HCT116 (cell line): ENCODE results near the gene TMEM179. TPM values are rescaled to one million over a fixed set of nuclear protein-coding genes. Genes with fewer than 3 reads are reported as not detected.

Experiments
- ATAC-seq: fragments of 200-7000 bp; cut with Tn5 transposase; 2 replicates; pipeline ENCODE4 v1.9.1; 2020; ENCODE audit warnings: mild to moderate bottlenecking, moderate library complexity
- BruUV-seq: library from RNA; stranded (reverse); fragments of 400-500 nt; replicated peaks from 2 replicates; lab custom pipeline; 2021; lab: Mats Ljungman, UMichigan
- CTCF ChIA-PET: fragments of 300-600 bp; sonication (Branson Sonifier 250); formaldehyde crosslinking; loops from one replicate; lab custom pipeline; 2021; ENCODE audit warnings: antibody characterized with exemption; lab: Charles Lee
- POLR2A ChIA-PET: fragments of 300-600, 350-600 bp; sonication (Branson Sonifier 250); formaldehyde crosslinking; loops from one replicate; lab custom pipeline; 2021; ENCODE audit warnings: antibody characterized with exemption; lab: Charles Lee
- RAD21 ChIA-PET, 2 experiments: fragments of 300-600 bp; sonication (Branson Sonifier 250); formaldehyde crosslinking; loops; one replicate each; lab custom pipeline; 2023; ENCODE audit warnings: low total read pairs in 2 of 2; ENCODE audit not compliant: uncharacterized antibody in 2 of 2, unreplicated experiment in 2 of 2, low non-redundant PET in 1 of 2; lab: Charles Lee
- DNase-seq: peaks from one replicate; pipeline ENCODE4 v3.0.0-alpha.2; 2010; ENCODE audit warnings: low read depth, low spot score
- H2AFZ ChIP-seq: fragments of 200-600 bp; shearing (Covaris generic), sonication (generic); 2 replicates; pipeline ENCODE4 v1.6.1; 2017; ENCODE audit warnings: low read depth, mixed run types, mixed read lengths, antibody characterized with exemption, low read length; ENCODE audit not compliant: poor library complexity, severe bottlenecking
- H3K27ac ChIP-seq: 2 replicates; pipeline ENCODE4 v1.5.1; 2012; ENCODE audit warnings: low read depth, low read length
- H3K27me3 ChIP-seq: fragments of 200-600 bp; sonication (generic); 2 replicates; pipeline ENCODE4 v1.6.1; 2016; ENCODE audit warnings: mixed run types, low read length, mixed read lengths; ENCODE audit not compliant: insufficient read depth
- H3K36me3 ChIP-seq, 2 experiments: fragments of 200-500 bp in 1 of 2; fragments of 200-600 bp in 1 of 2; sonication (Bioruptor generic) in 1 of 2; sonication (generic) in 1 of 2; 2 replicates each; pipeline versions ENCODE4 v1.5.1 to v1.6.1; 2014 to 2016; ENCODE audit warnings: low read length in 2 of 2, inconsistent platforms in 1 of 2, mixed read lengths in 1 of 2, mixed run types in 1 of 2; ENCODE audit not compliant: insufficient read depth in 2 of 2, control insufficient read depth in 1 of 2
- H3K4me1 ChIP-seq, 2 experiments: fragments of 200-600 bp in 1 of 2; sonication (generic) in 1 of 2; 2 replicates each; pipeline versions ENCODE4 v1.5.1 to v1.6.1; 2012 to 2017; ENCODE audit warnings: low read length in 2 of 2, inconsistent platforms in 1 of 2, mild to moderate bottlenecking in 1 of 2, mixed read lengths in 1 of 2, mixed run types in 1 of 2, moderate library complexity in 1 of 2; ENCODE audit not compliant: insufficient read depth in 2 of 2, control insufficient read depth in 1 of 2
- H3K4me2 ChIP-seq: fragments of 200-600 bp; sonication (generic); 2 replicates; pipeline ENCODE4 v1.6.1; 2017; ENCODE audit warnings: mixed run types, low read length, mixed read lengths
- H3K4me3 ChIP-seq, 2 experiments: fragments of 200-600 bp in 1 of 2; sonication (generic) in 1 of 2; replicated peaks in 1 of 2; 2 replicates each; pipeline ENCODE4 v1.5.1; 2011 to 2016; ENCODE audit warnings: low read length in 2 of 2, control low read depth in 1 of 2, low read depth in 1 of 2, mild to moderate bottlenecking in 1 of 2, mixed read lengths in 1 of 2, mixed run types in 1 of 2
- H3K79me2 ChIP-seq: fragments of 200-600 bp; sonication (generic); 2 replicates; pipeline ENCODE4 v1.6.1; 2017; ENCODE audit warnings: mild to moderate bottlenecking, mixed run types, low read length, moderate library complexity, mixed read lengths; ENCODE audit not compliant: insufficient read depth
- H3K9ac ChIP-seq: fragments of 200-600 bp; sonication (generic); 2 replicates; pipeline ENCODE4 v1.6.1; 2016; ENCODE audit warnings: low read length, mixed read lengths
- H3K9me2 ChIP-seq: fragments of 200-600 bp; sonication (generic), shearing (Covaris generic); 2 replicates; pipeline ENCODE4 v1.6.1; 2017; ENCODE audit warnings: mixed run types, mild to moderate bottlenecking, moderate library complexity; ENCODE audit not compliant: insufficient read depth
- H3K9me3 ChIP-seq, 2 experiments: fragments of 200-500 bp in 1 of 2; fragments of 200-600 bp in 1 of 2; sonication (Bioruptor generic) in 1 of 2; sonication (generic) in 1 of 2; 2 replicates each; pipeline ENCODE4 v1.6.1; 2014 to 2017; ENCODE audit warnings: low read length in 2 of 2, mixed read lengths in 2 of 2, inconsistent platforms in 1 of 2, low read depth in 1 of 2, mild to moderate bottlenecking in 1 of 2, mixed run types in 1 of 2, moderate library complexity in 1 of 2; ENCODE audit not compliant: control insufficient read depth in 1 of 2, insufficient read depth in 1 of 2
- H4K20me1 ChIP-seq: fragments of 200-600 bp; sonication (generic), shearing (Covaris generic); 2 replicates; pipeline ENCODE4 v1.6.1; 2017; ENCODE audit warnings: mixed run types, mild to moderate bottlenecking, moderate library complexity; ENCODE audit not compliant: insufficient read depth
- ELF1 ChIP-seq: IDR thresholded peaks from 2 replicates; pipeline ENCODE4 v1.6.1; 2012; ENCODE audit warnings: low read depth, borderline replicate concordance
- EZH2 ChIP-seq: fragments of 200-600 bp; sonication (generic); IDR thresholded peaks from 2 replicates; pipeline ENCODE4 v1.6.1; 2017; ENCODE audit warnings: antibody characterized with exemption, mixed run types
- FOSL1 ChIP-seq: IDR thresholded peaks from 2 replicates; pipeline ENCODE4 v1.6.1; 2012; ENCODE audit warnings: low read depth
- YY1 ChIP-seq: IDR thresholded peaks from 2 replicates; pipeline ENCODE4 v1.6.1; 2011; ENCODE audit warnings: low read length, low read depth, moderate library complexity, mild to moderate bottlenecking; ENCODE audit not compliant: insufficient replicate concordance; ENCODE audit errors: extremely low read depth
- intact Hi-C: fragments of 100-400 bp; cut with micrococcal nuclease; formaldehyde crosslinking; loops from 2 replicates; pipeline ENCODE4 v1.10.0; 2022
- total RNA-seq: library from RNA; stranded (reverse); gene quantifications from one replicate; pipeline ENCODE4 v1.2.1, GENCODE V29; 2021; ENCODE audit not compliant: unreplicated experiment
- TF ChIP-seq, protein P1 (sequence below): IDR thresholded peaks from 2 replicates; pipeline ENCODE4 v1.6.1; 2012

Gene TMEM179
- total RNA-seq, 1 experiment from 2014 or later: not detected

DNA sequence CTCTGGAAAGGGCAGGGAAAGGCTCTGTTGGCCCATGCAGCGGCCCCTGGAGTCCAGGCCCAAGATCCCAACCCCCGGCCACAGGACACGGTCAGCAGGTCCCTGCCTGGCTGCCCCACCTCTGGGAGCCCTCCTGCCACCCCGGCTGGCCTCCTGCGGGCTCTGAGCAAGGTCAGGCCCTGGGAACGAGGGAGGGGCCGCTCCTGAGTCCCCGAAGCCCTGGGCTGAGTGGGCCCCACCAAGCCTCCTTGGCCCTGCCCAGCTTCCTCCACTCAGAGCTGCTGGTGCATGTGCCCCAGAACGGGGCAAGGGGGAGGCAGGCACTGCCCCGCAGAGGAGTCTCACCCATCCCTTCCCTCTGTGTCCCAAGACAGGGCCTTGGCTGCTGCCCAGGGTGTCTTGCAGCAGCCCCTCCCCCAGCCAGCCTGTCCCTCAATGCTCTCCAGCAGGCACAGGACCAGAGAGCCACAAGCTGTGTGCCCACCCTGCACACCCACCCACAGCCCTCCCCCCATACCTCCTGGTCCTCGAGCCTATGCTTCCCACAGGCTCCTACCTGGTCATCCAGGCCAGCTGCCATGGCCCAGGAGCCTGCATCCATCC is 32.4 kb downstream of the TMEM179 start:
- CTCF ChIA-PET: no interaction called here
- no peak overlapping the region for H3K27ac ChIP-seq
- H3K36me3 ChIP-seq: no peaks in the 10 kb centered on the region
- no peak overlapping the region for H3K9ac ChIP-seq
- DNase-seq (no peak), ATAC-seq (no peak)
- H3K4me3 ChIP-seq: no peak overlapping the region
- no TSS peak for BruUV-seq
- H2AFZ ChIP-seq: no peak overlapping the region
- no peaks in the 10 kb centered on the region for H3K9me2 ChIP-seq
- no peaks in the 10 kb centered on the region; a peak in 1 of 4 replicates for H3K4me1 ChIP-seq
- no peaks in the 10 kb centered on the region for H3K9me3 ChIP-seq
- H3K4me2 ChIP-seq: no peak overlapping the region
- H3K27me3 ChIP-seq: no peaks in the 10 kb centered on the region
- intact Hi-C loops: no loop called here
- H4K20me1 ChIP-seq: no peaks in the 10 kb centered on the region
- no peaks in the 10 kb centered on the region for H3K79me2 ChIP-seq
- POLR2A ChIA-PET: no interaction called here
- RAD21 ChIA-PET: no interaction called here
- TF ChIP-seq EZH2 (no peak), YY1 (no peak)
- TF ChIP-seq, protein P1, sequence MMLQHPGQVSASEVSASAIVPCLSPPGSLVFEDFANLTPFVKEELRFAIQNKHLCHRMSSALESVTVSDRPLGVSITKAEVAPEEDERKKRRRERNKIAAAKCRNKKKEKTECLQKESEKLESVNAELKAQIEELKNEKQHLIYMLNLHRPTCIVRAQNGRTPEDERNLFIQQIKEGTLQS: no peak
- TF ChIP-seq, all 23 proteins: peak for 0

DNA sequence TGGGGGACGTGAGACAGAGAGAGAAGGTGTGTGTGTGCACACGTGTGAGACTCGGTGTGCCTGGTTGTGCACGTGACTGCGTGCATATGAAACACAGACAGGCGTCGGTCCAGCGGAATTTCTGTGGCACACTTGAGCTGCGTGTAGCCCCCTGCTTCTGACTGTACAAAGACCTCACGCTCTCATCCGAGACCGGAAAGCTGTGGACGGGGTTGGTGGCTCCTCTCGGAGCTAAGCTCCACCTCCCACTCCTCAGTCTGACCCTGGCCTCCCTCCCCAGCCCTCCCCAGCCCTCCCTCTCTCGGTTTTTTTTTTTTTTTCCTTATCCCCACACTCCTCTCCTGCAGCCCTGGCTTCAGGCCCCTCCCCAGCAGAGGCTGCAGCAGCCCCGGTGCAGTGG is 33.3 kb downstream of the TMEM179 start:
- Histone ChIP-seq H3K36me3 (no peaks in the 10 kb centered on the region), H3K4me2 (no peak overlapping the region), H3K9me2 (no peaks in the 10 kb centered on the region), H3K4me3 (no peak overlapping the region), H3K27me3 (no peaks in the 10 kb centered on the region), H3K4me1 (no peaks in the 10 kb centered on the region; a peak in 1 of 4 replicates), H3K79me2 (no peaks in the 10 kb centered on the region), H4K20me1 (no peaks in the 10 kb centered on the region), H2AFZ (no peak overlapping the region)
- POLR2A ChIA-PET: no interaction called here
- RAD21 ChIA-PET: no interaction called here
- no peak for ATAC-seq
- CTCF ChIA-PET: no interaction called here
- TF ChIP-seq FOSL1 (no peak), ELF1 (no peak)
- TF ChIP-seq, all 23 proteins: peak for 0
- H3K27ac ChIP-seq: no peak overlapping the region
- DNase-seq: no peak
- BruUV-seq: no TSS peak
- intact Hi-C loops: no loop called here
- no peak overlapping the region for H3K9ac ChIP-seq
- no peaks in the 10 kb centered on the region for H3K9me3 ChIP-seq
